Prostate gland (tissue), 2 donors: ENCODE measurements around the gene ALDH1L2. TPM values are rescaled to one million over a fixed set of nuclear protein-coding genes. Genes with fewer than 3 reads are reported as not detected.

Experiments used
- DNase-seq: peaks from one replicate; pipeline ENCODE4 v3.0.0-alpha.2; 2019; ENCODE audit warnings: low spot score
- H3K27ac ChIP-seq, 2 donors: fragments of 200-600 bp; sonication (generic); 2 replicates each; pipeline ENCODE4 v1.5.1; 2017 to 2019
- H3K27me3 ChIP-seq: fragments of 200-600 bp; sonication (generic); replicated peaks from 2 replicates; pipeline ENCODE4 v1.5.1; 2019; ENCODE audit not compliant: insufficient read depth
- H3K36me3 ChIP-seq, 2 donors: fragments of 200-600 bp; sonication (generic); 1 replicate in 1 of 2; 2 replicates in 1 of 2; pipeline versions ENCODE4 v1.5.1 to v1.8.1; 2017 to 2019
- H3K4me1 ChIP-seq: fragments of 200-600 bp; sonication (generic); replicated peaks from 2 replicates; pipeline ENCODE4 v1.5.1; 2019
- H3K4me3 ChIP-seq, 2 donors: fragments of 200-600 bp; sonication (generic); 2 replicates each; pipeline ENCODE4 v1.5.1; 2017 to 2019
- H3K9me3 ChIP-seq: fragments of 200-600 bp; sonication (generic); 2 replicates; pipeline ENCODE4 v1.5.1; 2017
- POLR2A ChIP-seq: fragments of 450-650 bp; IDR thresholded peaks from one replicate; pipeline ENCODE4 v1.6.1; 2016; ENCODE audit warnings: antibody characterized with exemption, mild to moderate bottlenecking
- POLR2AphosphoS5 ChIP-seq: sonication (generic); formaldehyde crosslinking; IDR thresholded peaks from one replicate; pipeline ENCODE4 v1.6.1; 2017; ENCODE audit warnings: antibody characterized with exemption
- WGBS: methylation state at CpG from one replicate; pipeline ENCODE4 v1.1.5; 2018; 5-methylcytosine and 5-hydroxymethylcytosine counted together
- intact Hi-C: fragments of 100-400 bp; cut with DNase I; formaldehyde crosslinking; loops from one replicate; pipeline ENCODE4 v1.14.2; 2022
- total RNA-seq, 2 donors: library from RNA; depleted of rRNA; stranded (reverse); fragments of >200 nt; gene quantifications; one replicate each; pipeline ENCODE4 v1.1.0, GENCODE V29; 2016
- TF ChIP-seq, protein P1 (sequence below), 4 experiments: fragments of 200-600 bp in 2 of 4; fragments of 450-650 bp in 2 of 4; sonication (generic) in 2 of 4; IDR thresholded peaks; 1 replicate in 3 of 4; 2 replicates in 1 of 4; pipeline ENCODE4 v1.5.1; 2016 to 2019; ENCODE audit warnings: antibody characterized with exemption in 4 of 4, mild to moderate bottlenecking in 2 of 4, moderate library complexity in 2 of 4

Gene ALDH1L2
- total RNA-seq, 2 donors from 2014 or later: 2.6 to 5.3 TPM

DNA sequence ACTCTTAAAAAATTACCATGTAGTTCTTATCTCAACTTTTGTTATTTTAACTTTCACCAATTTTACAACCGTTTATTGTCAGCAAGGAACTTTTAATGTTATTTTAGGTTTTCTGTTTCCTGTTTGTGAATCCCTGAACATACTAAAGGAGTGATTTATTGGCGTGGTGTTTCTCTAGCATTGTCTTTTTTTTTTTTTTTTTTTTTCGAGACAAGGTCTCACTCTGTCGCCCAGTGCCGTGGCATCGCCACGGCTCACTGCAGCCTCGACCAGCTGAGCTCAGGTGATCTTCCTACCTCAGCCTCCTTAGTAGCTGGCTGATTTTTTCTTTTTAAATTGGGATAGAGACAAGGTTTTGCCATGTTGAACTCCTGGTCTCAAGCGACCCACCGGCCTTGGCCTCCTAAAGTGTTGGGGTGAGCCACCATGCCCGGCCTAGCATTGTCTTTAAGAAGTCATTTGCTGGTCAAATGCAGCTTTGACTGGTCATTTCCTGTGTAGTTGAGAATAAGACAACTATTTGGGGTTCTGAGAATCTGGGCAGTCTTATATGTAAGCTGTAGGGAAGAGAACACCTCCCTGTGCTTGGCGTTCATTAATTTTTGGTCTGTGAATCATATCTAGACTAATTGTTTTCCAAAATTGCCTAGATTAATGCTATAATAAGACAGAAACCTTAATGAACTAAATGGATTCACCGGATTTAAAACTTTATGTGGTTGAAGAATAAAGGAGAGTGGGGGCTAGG is 25.4 kb upstream of the ALDH1L2 start:
- no peaks in the 10 kb centered on the region for H3K9me3 ChIP-seq
- WGBS: 49% methylated on average over 13 of the region's 13 CpGs
- no peak for DNase-seq
- TF ChIP-seq POLR2AphosphoS5: no peak
- TF ChIP-seq, protein P1, sequence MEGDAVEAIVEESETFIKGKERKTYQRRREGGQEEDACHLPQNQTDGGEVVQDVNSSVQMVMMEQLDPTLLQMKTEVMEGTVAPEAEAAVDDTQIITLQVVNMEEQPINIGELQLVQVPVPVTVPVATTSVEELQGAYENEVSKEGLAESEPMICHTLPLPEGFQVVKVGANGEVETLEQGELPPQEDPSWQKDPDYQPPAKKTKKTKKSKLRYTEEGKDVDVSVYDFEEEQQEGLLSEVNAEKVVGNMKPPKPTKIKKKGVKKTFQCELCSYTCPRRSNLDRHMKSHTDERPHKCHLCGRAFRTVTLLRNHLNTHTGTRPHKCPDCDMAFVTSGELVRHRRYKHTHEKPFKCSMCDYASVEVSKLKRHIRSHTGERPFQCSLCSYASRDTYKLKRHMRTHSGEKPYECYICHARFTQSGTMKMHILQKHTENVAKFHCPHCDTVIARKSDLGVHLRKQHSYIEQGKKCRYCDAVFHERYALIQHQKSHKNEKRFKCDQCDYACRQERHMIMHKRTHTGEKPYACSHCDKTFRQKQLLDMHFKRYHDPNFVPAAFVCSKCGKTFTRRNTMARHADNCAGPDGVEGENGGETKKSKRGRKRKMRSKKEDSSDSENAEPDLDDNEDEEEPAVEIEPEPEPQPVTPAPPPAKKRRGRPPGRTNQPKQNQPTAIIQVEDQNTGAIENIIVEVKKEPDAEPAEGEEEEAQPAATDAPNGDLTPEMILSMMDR (IDR thresholded peaks at IDR 0.05): no peak
- H3K36me3 ChIP-seq: no peaks in the 10 kb centered on the region
- intact Hi-C loops: loop anchor here (5.0 kb wide), 1 partner anchor 273 kb away; no protein-coding TSS in a partner anchor
- H3K4me3 ChIP-seq: no peak overlapping the region
- peak overlapping the region in 1 of 2 donors; percentile 24 for H3K27ac ChIP-seq
- H3K4me1 ChIP-seq: no peaks in the 10 kb centered on the region
- no peaks in the 10 kb centered on the region for H3K27me3 ChIP-seq

- Histone ChIP-seq H3K36me3 (no peaks in the 10 kb centered on the region), H3K27me3 (no peaks in the 10 kb centered on the region), H3K4me1 (no peaks in the 10 kb centered on the region), H3K9me3 (no peaks in the 10 kb centered on the region), H3K4me3 (peak within 1 kb of the TSS; percentile 83 to 97), H3K27ac (peak within 1 kb of the TSS; percentile 95 to 96)
- TF ChIP-seq, protein P1 (IDR thresholded peaks at IDR 0.05): peak in 1 of 4 experiments; percentile 22
- TF ChIP-seq POLR2AphosphoS5: peak; percentile 87
- peak; percentile 96 for TF ChIP-seq POLR2A
- peak; percentile 95 for DNase-seq
- intact Hi-C loops: loop anchor here (5.0 kb wide), 1 partner anchor 275 kb away; no protein-coding TSS in a partner anchor
- under 1% methylated on average over 57 of the region's 85 CpGs for WGBS
Measured at GRCh38 chr12:105107494-105108371, 23.5 kb upstream of the ALDH1L2 start, which contains the start of gene WASHC4. TSS of gene WASHC4 (plus strand) at chr12:105107731. CDS start at chr12:105107801, 70 bp downstream.

- intact Hi-C loops: loop anchor here (5.0 kb wide), 1 partner anchor 275 kb away; no protein-coding TSS in a partner anchor
Measured at GRCh38 chr12:105107171-105107493, 22.9 kb upstream of the ALDH1L2 start.

DNA sequence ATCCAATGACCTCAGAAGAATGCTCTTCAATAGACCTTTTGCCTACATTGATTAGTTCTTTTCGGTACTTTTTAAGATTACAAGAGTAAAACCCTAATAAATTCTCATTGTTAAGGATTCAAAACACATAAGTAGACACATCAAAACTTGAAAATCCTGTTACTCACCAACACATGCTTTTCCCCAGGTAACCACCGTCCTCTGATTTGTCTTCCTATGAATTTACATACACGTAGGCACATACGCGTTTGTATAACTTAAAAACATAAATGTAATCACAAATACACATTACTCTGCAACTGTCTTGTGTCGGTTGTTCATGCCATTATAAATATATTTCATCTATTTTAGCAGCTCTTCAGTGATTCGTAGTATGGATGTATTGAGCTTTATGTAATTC is 22.4 kb upstream of the ALDH1L2 start:
- intact Hi-C loops: loop anchor here (5.0 kb wide), 1 partner anchor 276 kb away; no protein-coding TSS in a partner anchor
- no peak for DNase-seq
- Histone ChIP-seq H3K9me3 (no peaks in the 10 kb centered on the region), H3K4me1 (no peaks in the 10 kb centered on the region), H3K27me3 (no peaks in the 10 kb centered on the region), H3K27ac (peak overlapping the region; percentile 95 to 96), H3K4me3 (peak overlapping the region; percentile 83 to 97), H3K36me3 (no peaks in the 10 kb centered on the region)
- TF ChIP-seq POLR2A (no peak), POLR2AphosphoS5 (no peak)
- TF ChIP-seq, protein P1 (IDR thresholded peaks at IDR 0.05): no peak
- WGBS: 33% methylated on average over 7 of the region's 7 CpGs

More at GRCh38 chr12:105107171-105107493, 22.9 kb upstream of the ALDH1L2 start:
- Histone ChIP-seq H3K4me3 (peak overlapping the region; percentile 83 to 97), H3K9me3 (no peaks in the 10 kb centered on the region), H3K36me3 (no peaks in the 10 kb centered on the region), H3K4me1 (no peaks in the 10 kb centered on the region), H3K27ac (peak overlapping the region; percentile 95 to 96), H3K27me3 (no peaks in the 10 kb centered on the region)
- TF ChIP-seq POLR2A (no peak), POLR2AphosphoS5 (no peak)
- TF ChIP-seq, protein P1 (IDR thresholded peaks at IDR 0.05): no peak
- no peak for DNase-seq
- WGBS: under 1% methylated on average over 15 of the region's 15 CpGs
